Measurements from ENCODE around the gene PCLAF. TPM values are rescaled to one million over a fixed set of nuclear protein-coding genes. Genes with fewer than 3 reads are reported as not detected.

Gene PCLAF
- 1.8 and 3.2 TPM in 2 replicates for total RNA-seq

- FAIRE-seq (peak; percentile 32), DNase-seq (ENCODE audit: low read depth) (peak; percentile 90)
- no peak for TF ChIP-seq CTCF (IDR thresholded peaks at IDR 0.05; ENCODE audit: insufficient read depth, low read length, severe bottlenecking)
- no peaks in the 10 kb centered on the region for H3K36me3 ChIP-seq (ENCODE audit: control insufficient read depth, insufficient read depth, low read length)
- H3K27me3 ChIP-seq (ENCODE audit: control insufficient read depth, insufficient read depth, low read length) = no peaks in the 10 kb centered on the region
- H3K4me3 ChIP-seq (ENCODE audit: low read depth, low read length) = peak within 1 kb of the TSS; percentile 55
These were observed at the start of gene PCLAF for GRCh38 chr15:64381000-64381751. TSS of gene PCLAF (minus strand) at chr15:64381441. CDS start at chr15:64381371, 70 bp downstream.

DNA sequence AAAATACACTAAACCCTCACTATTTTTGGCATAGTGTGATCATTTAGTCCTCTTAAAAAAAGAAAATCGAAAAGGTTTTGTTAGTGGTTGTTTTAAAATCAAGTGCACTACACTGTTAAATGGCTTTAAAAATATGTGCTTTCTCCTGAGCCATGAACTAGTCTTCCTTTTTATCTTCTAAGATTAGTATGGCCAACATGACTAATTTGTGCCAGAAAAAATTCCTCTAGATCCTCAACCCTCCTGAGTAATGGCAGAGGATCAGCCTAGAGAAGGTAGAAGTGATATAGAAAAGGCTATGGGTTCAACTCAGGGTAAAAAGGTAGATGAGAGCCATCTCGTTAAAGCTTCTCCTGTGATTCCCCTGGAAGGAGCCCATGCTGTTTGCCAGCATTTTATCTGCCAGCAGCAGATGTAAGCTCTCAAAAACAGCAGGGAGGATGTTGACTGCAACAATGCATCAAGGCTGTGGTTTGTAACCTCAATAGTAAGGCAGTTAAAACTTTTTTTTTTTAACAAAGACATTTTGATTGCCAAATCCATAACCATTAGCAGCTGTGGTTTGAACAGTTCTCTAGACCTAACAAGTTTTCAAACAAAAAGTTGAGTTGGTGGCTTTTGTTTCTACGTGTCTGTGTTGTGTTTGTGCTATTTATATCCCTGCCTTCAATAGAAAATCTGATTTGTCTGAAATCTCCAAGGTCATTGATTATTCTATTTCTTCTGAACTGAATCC lies 48.9 kb upstream of the PCLAF start:
- no peak for FAIRE-seq
- Histone ChIP-seq H3K27me3 (ENCODE audit: control insufficient read depth, insufficient read depth, low read length) (no peaks in the 10 kb centered on the region), H3K4me3 (ENCODE audit: low read depth, low read length) (no peak overlapping the region), H3K36me3 (ENCODE audit: control insufficient read depth, insufficient read depth, low read length) (no peaks in the 10 kb centered on the region)
- DNase-seq (ENCODE audit: low read depth) = no peak
- no peak for TF ChIP-seq CTCF (IDR thresholded peaks at IDR 0.05; ENCODE audit: insufficient read depth, low read length, severe bottlenecking)

DNA sequence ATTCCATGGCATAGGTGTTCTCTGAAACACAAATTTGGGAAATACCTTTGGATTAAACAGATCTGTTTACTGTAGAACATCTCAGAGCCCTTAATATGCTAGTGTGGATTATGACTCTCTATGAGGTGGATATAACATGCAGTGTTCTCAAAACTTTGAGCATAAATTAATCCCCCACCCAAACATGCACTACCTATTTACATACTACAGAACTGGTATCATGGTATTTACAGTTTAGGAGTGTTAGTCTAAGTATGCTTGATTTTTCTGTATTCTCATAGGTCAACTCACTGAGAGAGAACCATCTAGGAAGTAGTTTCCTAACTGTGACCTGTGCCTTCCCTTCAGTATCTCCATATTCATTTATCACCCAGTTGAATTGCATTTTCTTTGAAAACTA lies 48.2 kb upstream of the PCLAF start:
- H3K4me3 ChIP-seq (ENCODE audit: low read depth, low read length) = no peak overlapping the region
- FAIRE-seq (no peak), DNase-seq (ENCODE audit: low read depth) (no peak)
- H3K27me3 ChIP-seq (ENCODE audit: control insufficient read depth, insufficient read depth, low read length) = no peaks in the 10 kb centered on the region
- no peaks in the 10 kb centered on the region for H3K36me3 ChIP-seq (ENCODE audit: control insufficient read depth, insufficient read depth, low read length)
- no peak for TF ChIP-seq CTCF (IDR thresholded peaks at IDR 0.05; ENCODE audit: insufficient read depth, low read length, severe bottlenecking)

- Histone ChIP-seq H3K36me3 (ENCODE audit: control insufficient read depth, insufficient read depth, low read length) (no peaks in the 10 kb centered on the region), H3K27me3 (ENCODE audit: control insufficient read depth, insufficient read depth, low read length) (no peaks in the 10 kb centered on the region), H3K4me3 (ENCODE audit: low read depth, low read length) (no peak overlapping the region)
- no peak for FAIRE-seq
- DNase-seq (ENCODE audit: low read depth) = peak; percentile 10
- no peak for TF ChIP-seq CTCF (IDR thresholded peaks at IDR 0.05; ENCODE audit: insufficient read depth, low read length, severe bottlenecking)
These were observed 45.7 kb upstream of the PCLAF start for GRCh38 chr15:64426845-64427465.

DNA sequence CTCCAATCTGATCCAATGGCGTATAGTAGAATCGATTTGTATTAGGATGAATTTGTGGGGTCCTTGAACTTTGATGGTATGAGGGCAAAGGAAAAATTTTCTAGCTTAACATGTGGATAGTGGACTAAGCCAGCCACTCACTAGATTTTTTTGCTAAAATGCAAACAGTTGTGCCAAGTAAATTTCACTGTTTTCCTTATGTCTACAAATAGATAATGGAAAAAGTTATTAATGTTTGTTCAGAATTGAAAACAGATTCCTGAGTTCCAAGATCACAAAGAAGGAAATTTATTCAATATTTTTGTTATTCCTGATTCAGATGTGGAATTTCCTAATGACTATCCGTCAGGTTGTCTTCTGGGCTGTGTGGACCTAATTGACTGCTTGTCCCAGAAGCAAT lies 44.0 kb upstream of the PCLAF start:
- FAIRE-seq = no peak
- no peaks in the 10 kb centered on the region for H3K36me3 ChIP-seq (ENCODE audit: control insufficient read depth, insufficient read depth, low read length)
- no peak for DNase-seq (ENCODE audit: low read depth)

More for the DNA sequence above, 44.0 kb upstream of the PCLAF start:
- H3K4me3 ChIP-seq (ENCODE audit: low read depth, low read length) = no peak overlapping the region
- H3K27me3 ChIP-seq (ENCODE audit: control insufficient read depth, insufficient read depth, low read length) = no peaks in the 10 kb centered on the region
- no peak for TF ChIP-seq CTCF (IDR thresholded peaks at IDR 0.05; ENCODE audit: insufficient read depth, low read length, severe bottlenecking)

Data from bronchial epithelial cell (primary cell).